ENCODE measurements around the gene SUSD4. TPM values are rescaled to one million over a fixed set of nuclear protein-coding genes. Genes with fewer than 3 reads are reported as not detected.
A peak's percentile ranks its signal among the peaks of the same experiment; 100 is the strongest.

Gene SUSD4
- total RNA-seq, 5 donors from 2014 or later (not counting 1 experiment from before 2014, with no cell fraction given) = 1.3 to 16.7 (median 6.4) TPM

GRCh38 chr1:223245411-223245810 is 118.6 kb downstream of the SUSD4 start:
- WGBS (ENCODE audit: insufficient coverage) = 85% methylated on average over 5 of the region's 5 CpGs

GRCh38 chr1:223244366-223245103 is 119.4 kb downstream of the SUSD4 start:
- Histone ChIP-seq H3K4me3 (ENCODE audit: control insufficient read depth in 1 of 2, extremely low read depth in 1 of 2, low read length in 1 of 2) (no peak overlapping the region), H3K9me3 (no peaks in the 10 kb centered on the region), H3K27ac (ENCODE audit: low read length) (no peak overlapping the region), H3K4me1 (ENCODE audit: control insufficient read depth in 1 of 2, extremely low read depth in 1 of 2, insufficient read depth in 2 of 2, low read length in 2 of 2) (peaks cover 23 to 32% of the 10 kb centered on the region in 2 experiments), H3K27me3 (replicated peaks in 1 of 2; ENCODE audit: control insufficient read depth in 2 of 2, extremely low read depth in 1 of 2, insufficient read depth in 2 of 2, low read length in 1 of 2) (peaks cover 0 to 11% of the 10 kb centered on the region in 2 experiments), H3K36me3 (ENCODE audit: control insufficient read depth in 2 of 2, extremely low read depth in 1 of 2, insufficient read depth in 1 of 2, low read length in 1 of 2) (no peaks in the 10 kb centered on the region)
- H3K27ac Mint-ChIP-seq = peak overlapping the region in 1 of 2 donors; percentile 44
- peaks cover 4% of the 10 kb centered on the region for H3K36me3 Mint-ChIP-seq
- H3K4me1 Mint-ChIP-seq = peaks cover 46 to 69% (median 57%) of the 10 kb centered on the region in 3 donors
- H3K4me3 Mint-ChIP-seq = no peak overlapping the region
- DNase-seq (peak in 3 of 35 experiments; percentile 15 to 49 (median 18)), ATAC-seq (replicated peaks in 1 of 4) (peak; percentile 33 to 62 (median 47))
- H3K27me3 Mint-ChIP-seq = no peaks in the 10 kb centered on the region
- ChIA-PET CTCF (interaction anchor here in 1 of 2 donors (0.6 to 1.0 kb wide), 3 partner anchors 111 to 562 kb away, joined by 3 to 5 read pairs (median 4); partner anchors contain the start of gene SUSD4), POLR2A (no interaction called here)
- WGBS (ENCODE audit: insufficient coverage) = 54% methylated on average over 1 of the region's 4 CpGs
- no peaks in the 10 kb centered on the region for H3K9me3 Mint-ChIP-seq

More at GRCh38 chr1:223245411-223245810, 118.6 kb downstream of the SUSD4 start:
- Mint-ChIP-seq H3K4me3 (no peak overlapping the region), H3K36me3 (peaks cover 4% of the 10 kb centered on the region), H3K4me1 (peaks cover 45 to 71% (median 53%) of the 10 kb centered on the region in 3 donors), H3K27ac (peak overlapping the region in 1 of 2 donors; percentile 41), H3K27me3 (no peaks in the 10 kb centered on the region), H3K9me3 (no peaks in the 10 kb centered on the region)
- Histone ChIP-seq H3K4me1 (ENCODE audit: control insufficient read depth in 1 of 2, extremely low read depth in 1 of 2, insufficient read depth in 2 of 2, low read length in 2 of 2) (peaks cover 20 to 32% of the 10 kb centered on the region in 2 experiments), H3K27ac (ENCODE audit: low read length) (no peak overlapping the region), H3K4me3 (ENCODE audit: control insufficient read depth in 1 of 2, extremely low read depth in 1 of 2, low read length in 1 of 2) (no peak overlapping the region), H3K36me3 (ENCODE audit: control insufficient read depth in 2 of 2, extremely low read depth in 1 of 2, insufficient read depth in 1 of 2, low read length in 1 of 2) (no peaks in the 10 kb centered on the region), H3K27me3 (replicated peaks in 1 of 2; ENCODE audit: control insufficient read depth in 2 of 2, extremely low read depth in 1 of 2, insufficient read depth in 2 of 2, low read length in 1 of 2) (peaks cover 0 to 11% of the 10 kb centered on the region in 2 experiments), H3K9me3 (no peaks in the 10 kb centered on the region)
- no peak for DNase-seq
- CTCF ChIA-PET = interaction anchor here in 1 of 2 donors (0.6 to 1.0 kb wide), 3 partner anchors 112 to 561 kb away, joined by 3 to 5 read pairs (median 3); no protein-coding TSS in a partner anchor
- POLR2A ChIA-PET = no interaction called here
- no peak for ATAC-seq (replicated peaks in 1 of 4)

- Histone ChIP-seq H3K36me3 (ENCODE audit: control insufficient read depth in 2 of 2, extremely low read depth in 1 of 2, insufficient read depth in 1 of 2, low read length in 1 of 2) (no peaks in the 10 kb centered on the region), H3K27ac (ENCODE audit: low read length) (no peak overlapping the region), H3K9me3 (no peaks in the 10 kb centered on the region), H3K4me3 (ENCODE audit: control insufficient read depth in 1 of 2, extremely low read depth in 1 of 2, low read length in 1 of 2) (no peak overlapping the region), H3K4me1 (ENCODE audit: control insufficient read depth in 1 of 2, extremely low read depth in 1 of 2, insufficient read depth in 2 of 2, low read length in 2 of 2) (peaks cover 16 to 24% of the 10 kb centered on the region in 2 experiments), H3K27me3 (replicated peaks in 1 of 2; ENCODE audit: control insufficient read depth in 2 of 2, extremely low read depth in 1 of 2, insufficient read depth in 2 of 2, low read length in 1 of 2) (peaks cover 0 to 11% of the 10 kb centered on the region in 2 experiments)
- ChIA-PET POLR2A (interaction anchor here in 1 of 2 donors (0.5 to 0.8 kb wide), 2 partner anchors 9 to 14 kb away, joined by 3 to 12 read pairs; no protein-coding TSS in a partner anchor), CTCF (interaction anchor here in 1 of 2 donors (0.5 kb wide), 1 partner anchor 184 kb away, joined by 4 read pairs; no protein-coding TSS in a partner anchor)
- Mint-ChIP-seq H3K9me3 (peaks cover 0 to 2% (median 1%) of the 10 kb centered on the region in 3 donors), H3K4me3 (no peak overlapping the region), H3K27me3 (no peaks in the 10 kb centered on the region), H3K27ac (no peak overlapping the region), H3K4me1 (peaks cover 38 to 60% (median 48%) of the 10 kb centered on the region in 3 donors), H3K36me3 (peaks cover 4% of the 10 kb centered on the region)
- no CpG with 5 or more reads among the region's 6 CpGs for WGBS (ENCODE audit: insufficient coverage)
- ATAC-seq (replicated peaks in 1 of 4) (no peak), DNase-seq (no peak)
Observed at GRCh38 chr1:223243441-223244050, 120.4 kb downstream of the SUSD4 start.

GRCh38 chr1:223242971-223243370 is 121.0 kb downstream of the SUSD4 start:
- no peaks in the 10 kb centered on the region for H3K27me3 Mint-ChIP-seq
- peaks cover 0 to 11% of the 10 kb centered on the region in 2 experiments for H3K27me3 ChIP-seq (replicated peaks in 1 of 2; ENCODE audit: control insufficient read depth in 2 of 2, extremely low read depth in 1 of 2, insufficient read depth in 2 of 2, low read length in 1 of 2)
- H3K4me3 Mint-ChIP-seq = no peak overlapping the region
- ChIA-PET CTCF (interaction anchor here in 1 of 2 donors (0.5 kb wide), 1 partner anchor 184 kb away, joined by 4 read pairs; no protein-coding TSS in a partner anchor), POLR2A (interaction anchor here in 1 of 2 donors (0.5 to 0.8 kb wide), 2 partner anchors 8 to 15 kb away, joined by 3 to 12 read pairs; no protein-coding TSS in a partner anchor)
- no peaks in the 10 kb centered on the region for H3K36me3 ChIP-seq (ENCODE audit: control insufficient read depth in 2 of 2, extremely low read depth in 1 of 2, insufficient read depth in 1 of 2, low read length in 1 of 2)
- ATAC-seq (replicated peaks in 1 of 4) (no peak), DNase-seq (no peak)
- WGBS (ENCODE audit: insufficient coverage) = 96% methylated on average over 7 of the region's 7 CpGs
- peaks cover 4% of the 10 kb centered on the region for H3K36me3 Mint-ChIP-seq
- H3K4me3 ChIP-seq (ENCODE audit: control insufficient read depth in 1 of 2, extremely low read depth in 1 of 2, low read length in 1 of 2) = no peak overlapping the region
- no peaks in the 10 kb centered on the region for H3K9me3 ChIP-seq
- H3K4me1 ChIP-seq (ENCODE audit: control insufficient read depth in 1 of 2, extremely low read depth in 1 of 2, insufficient read depth in 2 of 2, low read length in 2 of 2) = peaks cover 10 to 19% of the 10 kb centered on the region in 2 experiments
- H3K4me1 Mint-ChIP-seq = peaks cover 32 to 54% (median 42%) of the 10 kb centered on the region in 3 donors
- H3K9me3 Mint-ChIP-seq = peaks cover 0 to 8% (median 7%) of the 10 kb centered on the region in 3 donors
- H3K27ac Mint-ChIP-seq = no peak overlapping the region
- no peak overlapping the region for H3K27ac ChIP-seq (ENCODE audit: low read length)

- peaks cover 0 to 11% of the 10 kb centered on the region in 2 experiments for H3K27me3 ChIP-seq (replicated peaks in 1 of 2; ENCODE audit: control insufficient read depth in 2 of 2, extremely low read depth in 1 of 2, insufficient read depth in 2 of 2, low read length in 1 of 2)
- CTCF ChIA-PET = no interaction called here
- Mint-ChIP-seq H3K9me3 (peaks cover 0 to 10% (median 8%) of the 10 kb centered on the region in 3 donors), H3K27ac (peak overlapping the region in 1 of 2 donors; percentile 25), H3K27me3 (no peaks in the 10 kb centered on the region), H3K4me3 (no peak overlapping the region), H3K36me3 (peaks cover 4% of the 10 kb centered on the region), H3K4me1 (peaks cover 29 to 49% (median 41%) of the 10 kb centered on the region in 3 donors)
- no peaks in the 10 kb centered on the region for H3K36me3 ChIP-seq (ENCODE audit: control insufficient read depth in 2 of 2, extremely low read depth in 1 of 2, insufficient read depth in 1 of 2, low read length in 1 of 2)
- no peak for DNase-seq
- H3K27ac ChIP-seq (ENCODE audit: low read length) = no peak overlapping the region
- peaks cover 6 to 14% of the 10 kb centered on the region in 2 experiments for H3K4me1 ChIP-seq (ENCODE audit: control insufficient read depth in 1 of 2, extremely low read depth in 1 of 2, insufficient read depth in 2 of 2, low read length in 2 of 2)
- POLR2A ChIA-PET = interaction anchor here in 1 of 2 donors (0.8 kb wide), 1 partner anchor 8 kb away, joined by 3 read pairs; no protein-coding TSS in a partner anchor
- no peak overlapping the region for H3K4me3 ChIP-seq (ENCODE audit: control insufficient read depth in 1 of 2, extremely low read depth in 1 of 2, low read length in 1 of 2)
- no peak for ATAC-seq (replicated peaks in 1 of 4)
- H3K9me3 ChIP-seq = no peaks in the 10 kb centered on the region
- WGBS (ENCODE audit: insufficient coverage) = 100% methylated on average over 1 of the region's 6 CpGs
Observed at GRCh38 chr1:223242382-223242955, 121.5 kb downstream of the SUSD4 start.

GRCh38 chr1:223240122-223240521 is 123.9 kb downstream of the SUSD4 start:
- ATAC-seq (replicated peaks in 1 of 4) (no peak), DNase-seq (no peak)
- peaks cover 8 to 14% of the 10 kb centered on the region in 2 experiments for H3K4me1 ChIP-seq (ENCODE audit: control insufficient read depth in 1 of 2, extremely low read depth in 1 of 2, insufficient read depth in 2 of 2, low read length in 2 of 2)
- Mint-ChIP-seq H3K4me1 (peaks cover 27 to 48% (median 45%) of the 10 kb centered on the region in 3 donors), H3K27ac (peak overlapping the region; percentile 12 to 40), H3K36me3 (peaks cover 3% of the 10 kb centered on the region), H3K4me3 (no peak overlapping the region), H3K27me3 (no peaks in the 10 kb centered on the region), H3K9me3 (peaks cover 9 to 26% (median 17%) of the 10 kb centered on the region in 3 donors)
- H3K9me3 ChIP-seq = no peaks in the 10 kb centered on the region
- H3K4me3 ChIP-seq (ENCODE audit: control insufficient read depth in 1 of 2, extremely low read depth in 1 of 2, low read length in 1 of 2) = no peak overlapping the region
- WGBS (ENCODE audit: insufficient coverage) = no CpG with 5 or more reads among the region's 2 CpGs
- ChIA-PET POLR2A (no interaction called here), CTCF (no interaction called here)
- H3K27me3 ChIP-seq (replicated peaks in 1 of 2; ENCODE audit: control insufficient read depth in 2 of 2, extremely low read depth in 1 of 2, insufficient read depth in 2 of 2, low read length in 1 of 2) = peaks cover 0 to 6% of the 10 kb centered on the region in 2 experiments
- H3K36me3 ChIP-seq (ENCODE audit: control insufficient read depth in 2 of 2, extremely low read depth in 1 of 2, insufficient read depth in 1 of 2, low read length in 1 of 2) = no peaks in the 10 kb centered on the region
- H3K27ac ChIP-seq (ENCODE audit: low read length) = no peak overlapping the region
